GM12878 (cell line): ENCODE measurements around the gene DNAH17. TPM values are rescaled to one million over a fixed set of nuclear protein-coding genes. Genes with fewer than 3 reads are reported as not detected.

Experiments
- ATAC-seq: fragments of 200-7000 bp; cut with Tn5 transposase; 3 replicates; pipeline ENCODE4 v1.9.1; 2020; ENCODE audit warnings: mild to moderate bottlenecking, moderate library complexity
- BruUV-seq: library from RNA; stranded (reverse); fragments of 400-500 nt; replicated peaks from 2 replicates; lab custom pipeline; 2021; lab: Mats Ljungman, UMichigan
- CTCF ChIA-PET: fragments of 300-600 bp; sonication (Branson Sonifier 250); formaldehyde crosslinking; extraction: SDS; loops from one replicate; lab custom pipeline; 2021; ENCODE audit warnings: inconsistent platforms; lab: Yijun Ruan, JAX
- POLR2A ChIA-PET: fragments of 350-600 bp; formaldehyde crosslinking; extraction: SDS; loops from one replicate; lab custom pipeline; 2021; ENCODE audit warnings: inconsistent platforms; lab: Charles Lee
- RAD21 ChIA-PET: fragments of 300-600 bp; sonication (Branson Sonifier 250); formaldehyde crosslinking; loops from one replicate; lab custom pipeline; 2023; ENCODE audit warnings: antibody characterized with exemption; ENCODE audit not compliant: unreplicated experiment; lab: Charles Lee
- SMC1A ChIA-PET: fragments of 300-600 bp; sonication (Branson Sonifier 250); formaldehyde crosslinking; loops from one replicate; lab custom pipeline; 2023; ENCODE audit not compliant: unreplicated experiment, uncharacterized antibody; lab: Charles Lee
- DNase-seq: peaks from one replicate; pipeline ENCODE4 v3.0.0-alpha.2; 2011; ENCODE audit warnings: low read depth, low spot score
- FAIRE-seq: peaks from 3 replicates; lab custom pipeline; 2011; peaks lifted over from hg19 to GRCh38; lab: Jason Lieb, UNC
- H2AFZ ChIP-seq: 2 replicates; pipeline ENCODE4 v1.6.0; 2011; ENCODE audit warnings: low read depth, low read length, control low read depth; ENCODE audit not compliant: control insufficient read depth
- H3K27ac ChIP-seq: 2 replicates; pipeline ENCODE4 v1.5.1; 2011; ENCODE audit warnings: control low read depth; ENCODE audit not compliant: control insufficient read depth, insufficient read depth
- H3K27me3 ChIP-seq, 2 experiments: replicated peaks in 1 of 2; 2 replicates each; pipeline versions ENCODE4 v1.6.0 to v1.6.1; 2011; ENCODE audit warnings: low read length in 1 of 2; ENCODE audit not compliant: control insufficient read depth in 2 of 2, insufficient read depth in 2 of 2
- H3K36me3 ChIP-seq, 2 experiments: 2 replicates each; pipeline ENCODE4 v1.5.1; 2011; ENCODE audit warnings: low read length in 1 of 2; ENCODE audit not compliant: control insufficient read depth in 2 of 2, insufficient read depth in 2 of 2
- H3K4me1 ChIP-seq: 2 replicates; pipeline ENCODE4 v1.6.1; 2011; ENCODE audit warnings: mild to moderate bottlenecking, low read length, moderate library complexity, mixed read lengths; ENCODE audit not compliant: control insufficient read depth, insufficient read depth
- H3K4me2 ChIP-seq: 2 replicates; pipeline ENCODE4 v1.6.0; 2011; ENCODE audit warnings: control low read depth; ENCODE audit not compliant: control insufficient read depth, insufficient read depth
- H3K4me3 ChIP-seq: fragments of 200-600 bp; sonication (generic); 2 replicates; pipeline ENCODE4 v1.5.1; 2016
- H3K79me2 ChIP-seq: 2 replicates; pipeline ENCODE4 v1.6.0; 2011; ENCODE audit warnings: low read length; ENCODE audit not compliant: control insufficient read depth, insufficient read depth
- H3K9ac ChIP-seq: 2 replicates; pipeline ENCODE4 v1.8.0; 2011; ENCODE audit warnings: low read length, control low read depth, mixed read lengths; ENCODE audit not compliant: control insufficient read depth, insufficient read depth
- H3K9me3 ChIP-seq: replicated peaks from 3 replicates; pipeline ENCODE4 v1.5.1; 2011; ENCODE audit warnings: mild to moderate bottlenecking, low read length; ENCODE audit not compliant: control insufficient read depth, insufficient read depth
- H4K20me1 ChIP-seq: 2 replicates; pipeline ENCODE4 v1.6.0; 2011; ENCODE audit not compliant: control insufficient read depth, insufficient read depth
- BMI1 ChIP-seq: fragments of 450-650 bp; IDR thresholded peaks from 2 replicates; pipeline ENCODE4 v1.6.1; 2016; ENCODE audit warnings: mild to moderate bottlenecking, moderate library complexity, borderline replicate concordance
- CBX5 ChIP-seq: sonication (generic); IDR thresholded peaks from 2 replicates; pipeline ENCODE4 v1.6.1; 2016; ENCODE audit warnings: low read depth, moderate library complexity, mild to moderate bottlenecking, inconsistent platforms
- CTCF ChIP-seq, 3 experiments: IDR thresholded peaks in 2 of 3; conservative IDR thresholded peaks in 1 of 3; 2 replicates each; pipeline ENCODE4 v1.5.1; 2011; ENCODE audit warnings: low read depth in 3 of 3, low read length in 3 of 3, mild to moderate bottlenecking in 3 of 3, control low read depth in 2 of 3, moderate library complexity in 2 of 3, inconsistent platforms in 1 of 3, mixed read lengths in 1 of 3; ENCODE audit not compliant: control insufficient read depth in 2 of 3, insufficient read depth in 1 of 3; ENCODE audit errors: extremely low read depth in 1 of 3
- GATAD2B ChIP-seq: fragments of 450-650 bp; conservative IDR thresholded peaks from 2 replicates; pipeline ENCODE4 v1.6.1; 2017; ENCODE audit warnings: low read depth, mild to moderate bottlenecking, moderate library complexity
- RB1 ChIP-seq: fragments of 450-650 bp; formaldehyde crosslinking; IDR thresholded peaks from 2 replicates; pipeline ENCODE4 v1.6.1; 2017; ENCODE audit warnings: mild to moderate bottlenecking, borderline replicate concordance
- WGBS: methylation state at CpG from one replicate; pipeline ENCODE4 v1.1.6; 2016; ENCODE audit warnings: low lambda C conversion rate; ENCODE audit not compliant: insufficient replicate concordance, insufficient coverage; ENCODE audit errors: missing lambda C conversion rate; 5-methylcytosine and 5-hydroxymethylcytosine counted together
- in situ Hi-C: fragments of 300-500 bp; cut with MboI; formaldehyde crosslinking; loops from 9 replicates; pipeline ENCODE4 v1.14.3; 2018; ENCODE audit warnings: mixed read lengths
- intact Hi-C: fragments of 100-400 bp; cut with micrococcal nuclease; formaldehyde crosslinking; loops from one replicate; pipeline ENCODE4 v1.14.2; 2022; ENCODE audit not compliant: unreplicated experiment
- polyA plus RNA-seq, 11 experiments: library from polyadenylated mRNA; depleted of rRNA in 4 of 11; unstranded in 6 of 11; stranded (reverse) in 5 of 11; fragments of >200 nt; fragmentation: Nextera tagmentation in 4 of 11; fragmentation: Illumina TruSeq in 1 of 11; extraction: Ambion mirVana in 4 of 11; extraction: Trizol in 1 of 11; gene quantifications; 1 replicate in 1 of 11; 2 replicates in 10 of 11; pipeline versions ENCODE4 v1.2.1 to v1.2.3, GENCODE V29; 2011 to 2016; ENCODE audit warnings: inconsistent platforms in 2 of 11, missing spikeins in 2 of 11, low read depth in 1 of 11
- total RNA-seq, 4 experiments: library from RNA; depleted of rRNA in 3 of 4; stranded (reverse); fragments of >200 nt in 3 of 4; fragmentation: Illumina TruSeq in 1 of 4; extraction: Trizol in 1 of 4; gene quantifications; 2 replicates each; pipeline versions ENCODE4 v1.2.1 to v1.2.3, GENCODE V29; 2013 to 2021

The DNAH17 gene
- total and polyA plus RNA-seq, 10 of the 15 experiments (the other 5 are each of a cell fraction or from before 2014, with no cell fraction given): 0.16 to 2.9 (median 0.56) TPM

DNA sequence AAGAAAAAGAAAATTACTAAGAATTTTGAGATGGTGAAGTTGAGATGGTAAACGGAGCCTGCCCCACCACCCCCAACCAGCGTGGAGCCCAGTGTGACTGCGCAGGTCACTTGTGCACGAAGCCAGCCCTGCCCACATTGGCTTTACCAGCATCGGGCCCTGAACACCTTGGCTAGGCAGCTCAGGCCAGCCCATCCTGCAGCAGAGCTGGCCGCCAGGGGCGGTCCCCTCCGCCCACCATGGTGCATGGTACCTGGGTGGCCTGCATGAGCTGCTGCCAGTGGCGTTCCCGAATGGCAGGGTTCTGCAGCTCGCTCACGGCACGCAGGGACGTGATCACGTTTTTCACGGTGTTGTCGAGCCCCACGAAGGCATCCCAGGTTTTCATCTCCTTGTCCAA is 62.7 kb downstream of the DNAH17 start:
- no peak for ATAC-seq
- TF ChIP-seq CTCF (IDR thresholded peaks at IDR 0.05 in 2 of 3, conservative IDR thresholded peaks at IDR 0.05 in 1 of 3; ENCODE audit: control insufficient read depth in 2 of 3, extremely low read depth in 1 of 3, insufficient read depth in 1 of 3, low read depth in 3 of 3, low read length in 3 of 3): no peak
- no peak for TF ChIP-seq RB1
- TF ChIP-seq CBX5: no peak
- TF ChIP-seq BMI1: no peak
- no peak for TF ChIP-seq GATAD2B
- H3K4me3 ChIP-seq: no peak overlapping the region
- H3K4me1 ChIP-seq: no peaks in the 10 kb centered on the region
- no peaks in the 10 kb centered on the region for H3K79me2 ChIP-seq
- intact Hi-C loops (no loop called here), in situ Hi-C loops (no loop called here)
- no peaks in the 10 kb centered on the region for H3K9me3 ChIP-seq
- no peak overlapping the region for H3K9ac ChIP-seq
- CTCF ChIA-PET: interaction anchor here (0.6 kb wide), 1 partner anchor 111 kb away, joined by 3 read pairs; no protein-coding TSS in a partner anchor
- H3K36me3 ChIP-seq: no peaks in the 10 kb centered on the region
- RAD21 ChIA-PET: no interaction called here
- no peaks in the 10 kb centered on the region for H4K20me1 ChIP-seq
- H3K27me3 ChIP-seq: no peaks in the 10 kb centered on the region
- DNase-seq: no peak
- FAIRE-seq: no peak
- H3K27ac ChIP-seq: no peak overlapping the region
- H2AFZ ChIP-seq: no peak overlapping the region
- BruUV-seq: no TSS peak
- SMC1A ChIA-PET: interaction anchor here (0.7 kb wide), 1 partner anchor 683 kb away, joined by 3 read pairs; no protein-coding TSS in a partner anchor
- WGBS: 62% methylated on average over 18 of the region's 18 CpGs
- H3K4me2 ChIP-seq: no peak overlapping the region
- POLR2A ChIA-PET: interaction anchor here (0.6 kb wide), 1 partner anchor 249 kb away, joined by 3 read pairs; no protein-coding TSS in a partner anchor
